GM21515 (cell line): ENCODE data around the gene TBC1D9.

Source experiments
- ATAC-seq: cut with Tn5 transposase; IDR thresholded peaks from one replicate; pipeline ENCODE4 v1.9.1; 2021; ENCODE audit not compliant: unreplicated experiment

TBC1D9 gene

GRCh38 chr4:140653718-140654494 is 102.3 kb downstream of the TBC1D9 start:
- no peak for ATAC-seq

GRCh38 chr4:140652601-140653000 is 103.6 kb downstream of the TBC1D9 start:
- ATAC-seq, result no peak

GRCh38 chr4:140648716-140649308 is 107.4 kb downstream of the TBC1D9 start:
- no peak for ATAC-seq

- ATAC-seq, result no peak
Measured at GRCh38 chr4:140645614-140646412, 110.4 kb downstream of the TBC1D9 start.

- ATAC-seq, result no peak
Measured at GRCh38 chr4:140645196-140645595, 111.0 kb downstream of the TBC1D9 start.

- ATAC-seq, result no peak
Measured at GRCh38 chr4:140644470-140645185, 111.6 kb downstream of the TBC1D9 start.

- ATAC-seq, result no peak
Measured at GRCh38 chr4:140643571-140644055, 112.6 kb downstream of the TBC1D9 start.

GRCh38 chr4:140642674-140643437 is 113.3 kb downstream of the TBC1D9 start:
- no peak for ATAC-seq

GRCh38 chr4:140641789-140642439 is 114.3 kb downstream of the TBC1D9 start:
- no peak for ATAC-seq

- ATAC-seq, result no peak
Measured at GRCh38 chr4:140641105-140641555, 115.1 kb downstream of the TBC1D9 start.

- no peak for ATAC-seq
Measured at GRCh38 chr4:140640150-140640748, 115.9 kb downstream of the TBC1D9 start.

- no peak for ATAC-seq
Measured at GRCh38 chr4:140639066-140639465, 117.1 kb downstream of the TBC1D9 start.

GRCh38 chr4:140637836-140638235 is 118.3 kb downstream of the TBC1D9 start:
- peak; percentile 80 for ATAC-seq

- no peak for ATAC-seq
Measured at GRCh38 chr4:140635606-140636005, 120.6 kb downstream of the TBC1D9 start.

GRCh38 chr4:140633951-140634350 is 122.2 kb downstream of the TBC1D9 start:
- no peak for ATAC-seq

GRCh38 chr4:140633124-140633523 is 123.1 kb downstream of the TBC1D9 start:
- no peak for ATAC-seq

- no peak for ATAC-seq
Measured at GRCh38 chr4:140630246-140630645, 125.9 kb downstream of the TBC1D9 start.

- no peak for ATAC-seq
Measured at GRCh38 chr4:140628016-140628415, 128.2 kb downstream of the TBC1D9 start.

GRCh38 chr4:140626661-140627376 is 129.4 kb downstream of the TBC1D9 start:
- no peak for ATAC-seq
